ENCODE measurements around the gene SLC22A5. TPM values are rescaled to one million over a fixed set of nuclear protein-coding genes. Genes with fewer than 3 reads are reported as not detected.
"Not testable (repeated sequence)": the region's sequence is repeated elsewhere in the genome, so short reads cannot be mapped to it uniquely, and the experiment has no call there.

Gene SLC22A5
- total and polyA plus RNA-seq, 3 donors from 2014 or later = 9.5 to 11.9 (median 11.8) TPM

- 38 to 43% methylated on average over 3 of the region's 3 CpGs for WGBS, 2 donors
- Histone ChIP-seq H3K4me3 (no peak overlapping the region), H3K9me3 (no peaks in the 10 kb centered on the region), H3K4me1 (peaks cover 34% of the 10 kb centered on the region), H3K27me3 (no peaks in the 10 kb centered on the region), H3K27ac (peak overlapping the region; percentile 48 to 75), H3K36me3 (ENCODE audit: low read depth, missing control alignments) (no peaks in the 10 kb centered on the region)
- TF ChIP-seq CTCF (IDR thresholded peaks at IDR 0.05) = no peak
- TF ChIP-seq POLR2A (IDR thresholded peaks at IDR 0.05) = no peak
- intact Hi-C loops (cut with DNase I; ENCODE audit: low total_unique reads) = no loop called here
- peak; percentile 87 for DNase-seq
These were observed 68.2 kb downstream of the SLC22A5 start for GRCh38 chr5:132437604-132438266.

- H3K27me3 ChIP-seq; intact Hi-C loops (cut with DNase I; ENCODE audit: low total_unique reads); DNase-seq; H3K36me3 ChIP-seq (ENCODE audit: low read depth, missing control alignments); H3K4me3 ChIP-seq; H3K9me3 ChIP-seq: not testable (repeated sequence)
- H3K27ac ChIP-seq = peak overlapping the region in 1 of 2 donors; percentile 75
- H3K4me1 ChIP-seq = peaks cover 34% of the 10 kb centered on the region
- WGBS, 2 donors = 89 to 96% methylated on average over 3 of the region's 3 CpGs
These were observed 68.7 kb downstream of the SLC22A5 start for GRCh38 chr5:132438267-132438645.

DNA sequence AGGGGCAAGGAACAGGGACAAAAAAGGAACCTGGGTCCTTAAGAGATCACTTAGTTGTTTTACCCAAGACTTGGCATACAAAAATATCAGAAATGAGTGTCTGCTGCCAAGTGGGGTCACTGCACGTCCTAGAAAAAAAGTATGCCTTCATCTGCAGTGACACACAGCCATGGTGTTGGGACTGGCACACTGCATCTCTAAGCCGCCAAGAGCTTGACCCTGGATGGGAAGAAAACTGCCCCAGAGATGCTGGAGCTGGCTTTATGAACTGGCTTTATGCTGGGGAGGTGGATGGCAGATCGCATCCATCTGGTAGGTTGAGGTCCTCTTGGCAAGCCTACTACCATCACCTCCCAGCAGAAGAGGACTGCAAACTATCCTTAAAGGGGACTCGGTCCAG lies 69.4 kb downstream of the SLC22A5 start:
- Histone ChIP-seq H3K4me3 (no peak overlapping the region), H3K4me1 (peaks cover 34% of the 10 kb centered on the region), H3K27me3 (no peaks in the 10 kb centered on the region), H3K9me3 (no peaks in the 10 kb centered on the region), H3K36me3 (ENCODE audit: low read depth, missing control alignments) (no peaks in the 10 kb centered on the region), H3K27ac (peak overlapping the region in 1 of 2 donors; percentile 47)
- 57 to 68% methylated on average over 4 of the region's 4 CpGs for WGBS, 2 donors
- intact Hi-C loops (cut with DNase I; ENCODE audit: low total_unique reads) = no loop called here
- no peak for DNase-seq
- no peak for TF ChIP-seq CTCF (IDR thresholded peaks at IDR 0.05)
- TF ChIP-seq POLR2A (IDR thresholded peaks at IDR 0.05) = no peak

DNA sequence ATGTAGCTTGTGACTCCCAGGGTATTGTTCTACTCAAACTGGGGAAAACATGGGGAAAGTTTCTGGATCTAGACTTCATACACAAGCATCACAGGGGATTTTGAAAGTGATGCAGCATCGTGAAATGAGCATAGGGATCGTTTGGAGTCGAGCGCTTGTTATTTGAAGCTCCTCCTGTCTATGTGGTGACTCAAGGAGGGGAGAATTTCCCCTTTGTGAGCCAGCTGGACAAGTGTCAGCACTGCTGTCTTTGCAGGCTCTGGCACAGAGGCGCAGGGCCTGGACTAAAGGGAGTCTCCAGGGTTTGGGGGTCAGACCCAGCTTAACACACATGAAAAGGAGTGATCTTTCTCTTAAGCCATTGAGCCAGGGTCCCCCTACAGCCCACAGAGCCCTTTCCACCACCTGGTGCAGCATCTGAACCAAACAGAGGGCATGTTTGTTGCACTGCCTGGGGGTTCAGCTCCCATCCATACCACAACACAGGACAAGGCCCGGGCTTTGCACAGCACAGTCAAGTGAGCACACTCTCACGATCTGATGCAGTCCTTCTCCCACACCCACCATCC lies 70.1 kb downstream of the SLC22A5 start:
- Histone ChIP-seq H3K36me3 (ENCODE audit: low read depth, missing control alignments) (no peaks in the 10 kb centered on the region), H3K9me3 (no peaks in the 10 kb centered on the region), H3K4me1 (peaks cover 34% of the 10 kb centered on the region), H3K27ac (peak overlapping the region in 1 of 2 donors; percentile 47), H3K27me3 (no peaks in the 10 kb centered on the region), H3K4me3 (no peak overlapping the region)
- 37 to 43% methylated on average over 6 to 7 of the region's 7 CpGs for WGBS, 2 donors
- intact Hi-C loops (cut with DNase I; ENCODE audit: low total_unique reads) = no loop called here
- TF ChIP-seq POLR2A (IDR thresholded peaks at IDR 0.05) (no peak), CTCF (IDR thresholded peaks at IDR 0.05) (no peak)
- peak; percentile 78 for DNase-seq

- TF ChIP-seq CTCF (IDR thresholded peaks at IDR 0.05) (no peak), POLR2A (IDR thresholded peaks at IDR 0.05) (no peak)
- Histone ChIP-seq H3K9me3 (no peaks in the 10 kb centered on the region), H3K27me3 (no peaks in the 10 kb centered on the region), H3K36me3 (ENCODE audit: low read depth, missing control alignments) (no peaks in the 10 kb centered on the region), H3K27ac (no peak overlapping the region), H3K4me3 (no peak overlapping the region), H3K4me1 (peaks cover 13% of the 10 kb centered on the region)
- intact Hi-C loops (cut with DNase I; ENCODE audit: low total_unique reads) = no loop called here
- WGBS, 2 donors = 66 to 69% methylated on average over 6 to 7 of the region's 7 CpGs
- DNase-seq = no peak
These were observed 74.6 kb downstream of the SLC22A5 start for GRCh38 chr5:132444061-132444460.

Small RNA genes lying within 50 kb of the gene (microRNA-seq; reads per million reads assigned to microRNA genes)
- 0.69 to 2.1 reads per million in 2 donors for gene MIR3936 (ENCODE audit: borderline number of aligned reads in 2 of 2, borderline replicate concordance in 1 of 2)

Small RNA genes lying within 50 kb of the gene (small RNA-seq; reads per million reads assigned to genes)
- 0 reads per million in 2 donors for gene MIR3936

Other genes with a start within 250 kb of the SLC22A5 start
- gene P4HA2, start 141.9 kb upstream of the SLC22A5 start, total RNA-seq = 10 to 100 TPM; 20.4 to 22.8 TPM
- gene P4HA2, start 141.9 kb upstream of the SLC22A5 start, polyA plus RNA-seq (ENCODE audit: insufficient read depth, low read depth, low replicate concordance) = 25.4 TPM
- 10 to 100 TPM; 11.8 to 18.5 TPM for gene PDLIM4, start 112.0 kb upstream of the SLC22A5 start, total RNA-seq
- gene PDLIM4, start 112.0 kb upstream of the SLC22A5 start, polyA plus RNA-seq (ENCODE audit: insufficient read depth, low read depth, low replicate concordance) = 20.5 TPM
- 1 to 10 TPM; 1.5 to 2.3 TPM for gene SLC22A4, start 75.3 kb upstream of the SLC22A5 start, total RNA-seq
- gene SLC22A4, start 75.3 kb upstream of the SLC22A5 start, polyA plus RNA-seq (ENCODE audit: insufficient read depth, low read depth, low replicate concordance) = 1.1 TPM
- 10 to 100 TPM; 20.2 to 22.5 TPM for gene IRF1, start 121.1 kb downstream of the SLC22A5 start, total RNA-seq
- 31.7 TPM for gene IRF1, start 121.1 kb downstream of the SLC22A5 start, polyA plus RNA-seq (ENCODE audit: insufficient read depth, low read depth, low replicate concordance)
- 10 to 100 TPM in 1 of 2 donors, 1 to 10 TPM in 1; 2.2 to 12.4 TPM for gene IL5, start 173.8 kb downstream of the SLC22A5 start, total RNA-seq
- 5.4 TPM for gene IL5, start 173.8 kb downstream of the SLC22A5 start, polyA plus RNA-seq (ENCODE audit: insufficient read depth, low read depth, low replicate concordance)
- 10 to 100 TPM; 38.6 to 41.6 TPM for gene RAD50, start 187.3 kb downstream of the SLC22A5 start, total RNA-seq
- 5.0 TPM for gene RAD50, start 187.3 kb downstream of the SLC22A5 start, polyA plus RNA-seq (ENCODE audit: insufficient read depth, low read depth, low replicate concordance)